Measurements from ENCODE around the gene VIL1.

VIL1 gene

GRCh38 chr2:218389333-218390150, 29.4 kb upstream of the VIL1 start:
- H3K9ac ChIP-seq (ENCODE audit: low read length), result no peak overlapping the region
- TF ChIP-seq CTCF (IDR thresholded peaks at IDR 0.05; ENCODE audit: low read length), result no peak
- no peak for TF ChIP-seq EZH2phosphoT487 (IDR thresholded peaks at IDR 0.05; ENCODE audit: low read length)
- no peak for TF ChIP-seq EZH2 (optimal IDR thresholded peaks at IDR 0.05; ENCODE audit: low read depth, low read length)
- no peak overlapping the region for H3K4me2 ChIP-seq (ENCODE audit: low read depth, low read length)

GRCh38 chr2:218391202-218391601, 27.7 kb upstream of the VIL1 start:
- H3K36me3 ChIP-seq (replicated peaks; ENCODE audit: insufficient read depth, low read length), result no peaks in the 10 kb centered on the region
- TF ChIP-seq EZH2phosphoT487 (IDR thresholded peaks at IDR 0.05; ENCODE audit: low read length) (no peak), EZH2 (optimal IDR thresholded peaks at IDR 0.05; ENCODE audit: low read depth, low read length) (no peak), CTCF (IDR thresholded peaks at IDR 0.05; ENCODE audit: low read length) (no peak)
- DNase-seq, result no peak
- no peak overlapping the region for H3K4me2 ChIP-seq (ENCODE audit: low read depth, low read length)
- H3K4me3 ChIP-seq (ENCODE audit: low read length), result no peak overlapping the region
- H3K27me3 ChIP-seq (replicated peaks; ENCODE audit: insufficient read depth, low read length), result peaks cover 7% of the 10 kb centered on the region; the same call in 1 of the 2 replicates
- no peaks in the 10 kb centered on the region for H3F3A ChIP-seq (ENCODE audit: insufficient read depth, low read length)
- no peaks in the 10 kb centered on the region for H3K4me1 ChIP-seq (ENCODE audit: low read length)
- no peaks in the 10 kb centered on the region for H4K20me1 ChIP-seq (ENCODE audit: insufficient read depth, low read length)
- H2AFZ ChIP-seq (ENCODE audit: low read length), result no peak overlapping the region
- no peaks in the 10 kb centered on the region for H3K9me3 ChIP-seq (replicated peaks; ENCODE audit: insufficient read depth, low read length)
- no peaks in the 10 kb centered on the region for H3K9me2 ChIP-seq (replicated peaks; ENCODE audit: insufficient read depth, low read length)
- no peaks in the 10 kb centered on the region for H3K79me2 ChIP-seq (ENCODE audit: low read length)
- no peak overlapping the region for H3K27ac ChIP-seq (ENCODE audit: low read length)
- no peak overlapping the region for H3K9ac ChIP-seq (ENCODE audit: low read length)

More at GRCh38 chr2:218389333-218390150, 29.4 kb upstream of the VIL1 start:
- H3K27ac ChIP-seq (ENCODE audit: low read length), result no peak overlapping the region
- H3K27me3 ChIP-seq (replicated peaks; ENCODE audit: insufficient read depth, low read length), result peaks cover 7% of the 10 kb centered on the region; the same call in 1 of the 2 replicates
- H3K9me3 ChIP-seq (replicated peaks; ENCODE audit: insufficient read depth, low read length), result no peaks in the 10 kb centered on the region
- H3K79me2 ChIP-seq (ENCODE audit: low read length), result no peaks in the 10 kb centered on the region
- no peaks in the 10 kb centered on the region for H3K36me3 ChIP-seq (replicated peaks; ENCODE audit: insufficient read depth, low read length)
- H3F3A ChIP-seq (ENCODE audit: insufficient read depth, low read length), result no peaks in the 10 kb centered on the region
- H3K9me2 ChIP-seq (replicated peaks; ENCODE audit: insufficient read depth, low read length), result no peaks in the 10 kb centered on the region
- no peak for DNase-seq
- H4K20me1 ChIP-seq (ENCODE audit: insufficient read depth, low read length), result no peaks in the 10 kb centered on the region
- H3K4me1 ChIP-seq (ENCODE audit: low read length), result no peaks in the 10 kb centered on the region
- no peak overlapping the region for H3K4me3 ChIP-seq (ENCODE audit: low read length)
- H2AFZ ChIP-seq (ENCODE audit: low read length), result no peak overlapping the region

- Histone ChIP-seq H3F3A (ENCODE audit: insufficient read depth, low read length) (no peaks in the 10 kb centered on the region), H3K27me3 (replicated peaks; ENCODE audit: insufficient read depth, low read length) (peaks cover 9% of the 10 kb centered on the region), H3K27ac (ENCODE audit: low read length) (no peak overlapping the region), H3K4me1 (ENCODE audit: low read length) (peaks cover 7% of the 10 kb centered on the region; the same call in 1 of the 2 replicates), H3K9me3 (replicated peaks; ENCODE audit: insufficient read depth, low read length) (no peaks in the 10 kb centered on the region), H3K79me2 (ENCODE audit: low read length) (no peaks in the 10 kb centered on the region), H3K9me2 (replicated peaks; ENCODE audit: insufficient read depth, low read length) (no peaks in the 10 kb centered on the region), H4K20me1 (ENCODE audit: insufficient read depth, low read length) (no peaks in the 10 kb centered on the region), H3K4me3 (ENCODE audit: low read length) (no peak overlapping the region), H3K4me2 (ENCODE audit: low read depth, low read length) (no peak overlapping the region), H3K9ac (ENCODE audit: low read length) (no peak overlapping the region), H2AFZ (ENCODE audit: low read length) (no peak overlapping the region), H3K36me3 (replicated peaks; ENCODE audit: insufficient read depth, low read length) (no peaks in the 10 kb centered on the region)
- DNase-seq, result no peak
- TF ChIP-seq EZH2phosphoT487 (IDR thresholded peaks at IDR 0.05; ENCODE audit: low read length) (no peak), CTCF (IDR thresholded peaks at IDR 0.05; ENCODE audit: low read length) (no peak), EZH2 (optimal IDR thresholded peaks at IDR 0.05; ENCODE audit: low read depth, low read length) (no peak)
Observed at GRCh38 chr2:218392459-218392858, 26.5 kb upstream of the VIL1 start.

Data from MM.1S (cell line).